Measurements from ENCODE around the gene SPATA24.
"Not testable (repeated sequence)": the region's sequence is repeated elsewhere in the genome, so short reads cannot be mapped to it uniquely, and the experiment has no call there.

Gene SPATA24

GRCh38 chr5:139403787-139404483 lies at the start of gene SPATA24:
Gene SPATA24, minus strand, starts transcription at chr5:139404089. Its CDS starts 29 bp downstream, at chr5:139404060.
- DNase-seq, result peak; percentile 96 to 98

GRCh38 chr5:139451878-139452660 lies 48.2 kb upstream of the SPATA24 start:
- DNase-seq, result no peak

GRCh38 chr5:139451176-139451575 lies 47.3 kb upstream of the SPATA24 start:
- no peak for DNase-seq

GRCh38 chr5:139446956-139447779 lies 43.3 kb upstream of the SPATA24 start:
- DNase-seq, result no peak

GRCh38 chr5:139445325-139446170 lies 41.7 kb upstream of the SPATA24 start:
- no peak for DNase-seq

- DNase-seq, result peak in 1 of 2 experiments; percentile 27
Observed at GRCh38 chr5:139443831-139444453, 40.1 kb upstream of the SPATA24 start.

GRCh38 chr5:139440416-139440815 lies 36.5 kb upstream of the SPATA24 start:
- not testable (repeated sequence) for DNase-seq

- DNase-seq, result peak; percentile 74 to 91
Observed at GRCh38 chr5:139439013-139439903, 35.4 kb upstream of the SPATA24 start, which contains the start of gene DNAJC18. Gene DNAJC18, minus strand, starts transcription at chr5:139439525. Its CDS starts 80 bp downstream, at chr5:139439445.

GRCh38 chr5:139438707-139439012 lies 34.8 kb upstream of the SPATA24 start:
- DNase-seq, result no peak

GRCh38 chr5:139435676-139436075 lies 31.8 kb upstream of the SPATA24 start:
- no peak for DNase-seq

GRCh38 chr5:139431706-139432105 lies 27.8 kb upstream of the SPATA24 start:
- no peak for DNase-seq

- DNase-seq, result no peak
Observed at GRCh38 chr5:139430015-139430414, 26.1 kb upstream of the SPATA24 start.

GRCh38 chr5:139426203-139426885 lies 22.5 kb upstream of the SPATA24 start:
- no peak for DNase-seq

- DNase-seq, result no peak
Observed at GRCh38 chr5:139425497-139425896, 21.6 kb upstream of the SPATA24 start.

GRCh38 chr5:139422307-139422893 lies 18.5 kb upstream of the SPATA24 start:
- peak; percentile 16 to 79 for DNase-seq

GRCh38 chr5:139419226-139420192 lies 15.6 kb upstream of the SPATA24 start:
- DNase-seq, result no peak

GRCh38 chr5:139418793-139419192 lies 14.9 kb upstream of the SPATA24 start:
- DNase-seq, result no peak

- DNase-seq, result no peak
Observed at GRCh38 chr5:139417214-139417613, 13.3 kb upstream of the SPATA24 start.

GRCh38 chr5:139416651-139417050 lies 12.8 kb upstream of the SPATA24 start:
- no peak for DNase-seq
